HG03066 (cell line): ENCODE data around the gene TBC1D8.
"Not testable (repeated sequence)": the region's sequence is repeated elsewhere in the genome, so short reads cannot be mapped to it uniquely, and the experiment has no call there.

ENCODE experiments used
- ATAC-seq: cut with Tn5 transposase; IDR thresholded peaks from one replicate; pipeline ENCODE4 v1.9.1; 2021; ENCODE audit warnings: low read depth; ENCODE audit not compliant: unreplicated experiment

Gene TBC1D8

DNA sequence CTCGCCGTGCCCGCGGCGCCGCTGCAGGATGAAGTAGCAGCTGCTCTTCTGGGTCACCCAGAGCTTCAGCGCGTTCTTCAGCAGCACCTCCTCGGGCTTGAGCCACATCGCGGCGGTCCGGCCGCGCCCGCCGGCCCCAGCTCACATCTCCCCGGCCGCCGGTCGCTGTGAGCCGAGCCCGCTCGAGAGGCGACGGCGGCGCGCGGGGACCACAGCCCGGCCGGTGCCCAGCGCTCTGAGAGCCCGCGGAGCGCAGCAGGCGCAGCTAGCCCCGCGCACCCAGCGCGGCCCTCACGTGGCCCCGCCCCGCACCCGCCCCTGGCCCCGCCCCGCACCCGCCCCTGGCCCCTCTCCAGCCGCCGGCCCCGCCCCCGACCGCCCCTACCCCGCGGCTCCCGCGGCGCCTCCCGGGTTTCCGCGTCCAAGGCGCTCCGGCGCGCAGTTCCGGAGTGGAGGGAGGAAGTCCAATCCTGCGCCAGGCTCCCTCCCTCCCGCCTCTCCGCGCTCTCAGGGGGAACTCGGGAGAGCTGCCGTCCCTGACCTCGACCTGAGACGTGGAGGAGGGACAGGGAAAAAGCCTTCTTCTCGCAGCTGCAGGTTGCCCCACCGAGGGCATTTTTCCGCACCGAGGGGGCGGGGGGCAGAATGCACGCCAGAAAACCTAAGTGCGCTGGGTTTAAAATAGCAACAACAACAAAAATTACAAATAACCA is at the start of gene TBC1D8:
Gene TBC1D8, minus strand, starts transcription at position 237 of the 713 bp plus-strand sequence. Its CDS starts 129 bp downstream, at position 108.
- peak; percentile 68 for ATAC-seq

- ATAC-seq, result no peak
Measured at GRCh38 chr2:101200676-101201075, 49.5 kb upstream of the TBC1D8 start.

- no peak for ATAC-seq
Measured at GRCh38 chr2:101199251-101199791, 48.1 kb upstream of the TBC1D8 start.

DNA sequence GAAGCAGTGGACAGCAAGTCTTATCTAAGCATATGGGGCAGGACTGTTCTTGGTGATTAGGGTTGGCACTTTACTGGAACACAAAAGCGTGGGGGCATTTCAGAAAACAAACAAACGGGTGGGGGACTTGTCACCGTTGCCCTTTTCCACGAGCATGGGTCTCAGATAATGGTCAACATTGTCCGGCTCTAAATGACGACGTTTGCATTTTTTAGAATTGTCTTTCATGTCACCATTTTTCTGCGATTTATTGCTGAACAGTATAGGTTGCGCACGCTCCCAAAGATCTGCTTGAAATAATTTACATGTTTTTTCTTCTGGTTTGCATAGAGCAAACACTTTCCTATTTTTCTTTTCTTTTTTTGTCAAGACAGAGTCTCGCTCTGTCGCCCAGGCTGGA is 46.6 kb upstream of the TBC1D8 start:
- no peak for ATAC-seq

GRCh38 chr2:101197215-101197745 is 46.1 kb upstream of the TBC1D8 start:
- no peak for ATAC-seq

DNA sequence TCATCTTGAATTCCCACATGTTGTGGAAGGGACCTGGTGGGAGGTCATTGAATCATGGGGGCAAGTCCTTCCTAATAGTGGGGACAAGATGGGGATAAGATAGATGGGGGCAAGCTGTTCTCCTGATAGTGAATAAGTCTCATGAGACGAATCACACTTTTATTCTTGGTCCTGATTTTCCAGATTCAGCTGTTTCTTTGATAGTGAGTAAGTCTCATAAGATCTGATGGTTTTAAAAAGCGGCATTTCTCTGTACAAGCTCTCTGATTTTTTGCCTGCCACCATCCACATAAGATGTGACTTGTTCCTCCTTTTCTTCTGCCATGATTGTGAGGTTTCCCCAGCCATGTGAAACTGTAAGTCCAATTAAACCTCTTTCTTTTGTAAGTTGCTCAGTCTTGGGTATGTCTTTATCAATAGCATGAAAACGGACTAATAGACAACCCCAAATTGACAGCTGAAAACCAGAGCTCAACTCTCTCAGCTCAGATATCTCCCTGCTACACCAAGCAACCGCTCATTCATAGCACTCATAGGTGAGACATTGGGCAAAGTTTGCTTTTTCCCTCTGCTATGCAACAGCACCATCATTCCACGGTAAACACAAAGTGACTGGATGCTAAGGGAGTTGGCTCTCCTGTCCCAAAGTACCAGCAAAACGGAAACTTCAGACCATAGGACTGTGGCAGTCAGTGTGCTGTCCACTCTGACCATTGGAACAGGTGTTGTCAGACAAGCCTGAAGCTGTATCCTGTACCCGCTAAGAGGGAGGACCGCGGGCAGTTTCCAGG is 44.9 kb upstream of the TBC1D8 start:
- no peak for ATAC-seq

- ATAC-seq, result no peak
Measured at GRCh38 chr2:101193033-101193626, 41.9 kb upstream of the TBC1D8 start.

GRCh38 chr2:101190747-101191516 is 39.8 kb upstream of the TBC1D8 start:
- no peak for ATAC-seq

- no peak for ATAC-seq
Measured at GRCh38 chr2:101188683-101189405, 37.7 kb upstream of the TBC1D8 start.

- no peak for ATAC-seq
Measured at GRCh38 chr2:101187131-101187530, 35.9 kb upstream of the TBC1D8 start.

DNA sequence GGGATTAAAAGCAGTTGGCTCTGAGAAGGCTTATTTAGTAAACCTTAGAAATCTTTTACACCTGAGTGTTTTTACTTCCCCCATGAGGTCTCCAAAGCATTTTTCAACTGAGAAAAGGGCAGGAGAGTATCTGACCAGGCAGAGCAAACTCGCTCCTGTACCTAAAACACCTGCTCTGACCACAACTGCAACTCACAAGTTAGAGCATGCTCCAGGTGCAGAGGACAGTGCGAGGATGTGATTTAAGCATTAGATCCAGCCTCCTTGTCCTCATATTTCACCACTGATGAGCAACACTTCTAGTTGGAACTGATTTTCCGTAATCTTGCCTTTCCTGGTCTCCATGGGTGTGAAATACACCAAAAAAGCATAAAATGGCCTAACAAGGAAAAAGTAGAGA is 34.5 kb upstream of the TBC1D8 start:
- ATAC-seq, result no peak

DNA sequence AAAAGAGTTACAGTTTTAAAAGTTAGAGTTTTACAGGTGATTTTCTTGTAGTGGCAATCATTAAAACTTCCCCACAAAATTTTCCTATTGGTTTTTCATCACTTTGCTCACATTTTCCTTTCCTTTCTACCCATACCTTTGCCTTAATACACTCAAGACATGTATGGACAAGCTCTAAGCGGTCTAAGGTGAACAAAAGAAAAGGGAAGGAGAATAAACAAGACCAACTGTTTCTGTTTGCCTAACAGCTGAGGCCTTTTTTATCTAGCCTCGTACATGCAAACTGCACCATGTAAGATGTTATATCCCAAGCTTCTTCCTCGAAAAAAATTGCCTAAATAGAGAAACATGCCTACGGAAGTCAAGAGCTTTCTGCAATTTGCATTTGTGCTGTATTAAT is 33.9 kb upstream of the TBC1D8 start:
- ATAC-seq, result no peak

DNA sequence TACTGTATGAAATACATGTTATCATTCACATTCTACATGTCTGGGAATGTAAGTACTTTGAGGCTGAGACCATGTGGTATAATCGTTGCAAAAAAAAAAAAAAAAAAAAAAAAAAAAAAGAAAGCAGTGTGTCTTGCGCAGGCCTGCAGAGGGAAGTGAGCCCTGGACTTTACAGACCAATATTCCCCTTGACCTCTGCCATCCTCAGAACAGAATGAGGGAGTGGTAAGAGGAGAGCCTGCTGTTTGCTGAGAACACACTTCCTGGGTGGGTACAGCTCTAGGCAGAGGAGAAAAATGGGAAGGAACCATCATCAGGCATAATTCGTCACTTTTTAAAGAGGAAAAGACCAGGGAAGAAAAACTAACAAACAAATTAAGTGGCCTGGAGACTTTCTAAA is 28.8 kb upstream of the TBC1D8 start:
- no peak for ATAC-seq

- ATAC-seq, result no peak
Measured at GRCh38 chr2:101176803-101177202, 25.6 kb upstream of the TBC1D8 start.

GRCh38 chr2:101175991-101176390 is 24.8 kb upstream of the TBC1D8 start:
- no peak for ATAC-seq

GRCh38 chr2:101173707-101174295 is 22.6 kb upstream of the TBC1D8 start:
- ATAC-seq, result no peak

DNA sequence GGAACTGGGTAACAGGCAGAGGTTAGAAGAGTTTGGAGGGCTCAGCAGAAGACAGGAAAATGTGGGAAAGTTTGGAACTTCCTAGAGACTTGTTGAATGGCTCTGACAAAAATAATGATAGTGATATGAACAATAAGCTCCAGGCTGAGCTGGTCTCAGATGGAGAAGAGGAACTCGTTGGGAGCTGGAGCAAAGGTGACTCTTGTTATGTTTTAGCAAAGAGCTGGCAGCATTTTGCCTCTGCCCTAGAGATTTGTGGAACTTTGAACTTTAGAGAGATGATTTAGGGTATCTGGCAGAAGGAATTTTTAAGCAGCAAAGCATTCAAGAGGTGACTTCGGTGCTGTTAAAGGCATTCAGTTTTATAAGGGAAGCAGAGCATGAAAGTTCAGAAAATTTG is 18.6 kb upstream of the TBC1D8 start:
- ATAC-seq, result not testable (repeated sequence)

GRCh38 chr2:101168706-101169105 is 17.5 kb upstream of the TBC1D8 start:
- no peak for ATAC-seq

DNA sequence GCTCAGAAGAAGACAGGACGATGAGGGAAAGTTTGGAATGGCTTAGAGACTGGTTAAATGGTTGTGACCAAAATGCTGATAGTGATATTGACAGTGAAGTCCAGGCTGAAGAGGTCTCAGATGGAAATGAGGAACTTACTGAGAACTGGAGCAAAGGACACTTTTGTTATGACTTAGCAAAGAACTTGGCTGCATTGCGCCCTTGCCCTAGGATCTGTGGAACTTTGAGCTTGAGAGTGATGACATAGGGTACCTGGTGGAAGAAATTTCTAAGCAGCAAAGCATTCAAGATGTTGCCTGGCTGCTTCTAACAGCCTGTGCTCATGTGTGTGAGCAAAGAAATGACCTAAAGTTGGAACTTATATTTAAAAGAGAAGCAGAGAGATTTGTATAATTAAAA is 16.4 kb upstream of the TBC1D8 start:
- ATAC-seq, result not testable (repeated sequence)
